ENCODE measurements around the gene BCL2L11. TPM values are rescaled to one million over a fixed set of nuclear protein-coding genes. Genes with fewer than 3 reads are reported as not detected.

Gene BCL2L11
- total RNA-seq, 1 donor from 2014 or later = 17.8 TPM

GRCh38 chr2:111117598-111118480 is 2.9 kb upstream of the BCL2L11 start:
- peak; percentile 56 for DNase-seq

DNA sequence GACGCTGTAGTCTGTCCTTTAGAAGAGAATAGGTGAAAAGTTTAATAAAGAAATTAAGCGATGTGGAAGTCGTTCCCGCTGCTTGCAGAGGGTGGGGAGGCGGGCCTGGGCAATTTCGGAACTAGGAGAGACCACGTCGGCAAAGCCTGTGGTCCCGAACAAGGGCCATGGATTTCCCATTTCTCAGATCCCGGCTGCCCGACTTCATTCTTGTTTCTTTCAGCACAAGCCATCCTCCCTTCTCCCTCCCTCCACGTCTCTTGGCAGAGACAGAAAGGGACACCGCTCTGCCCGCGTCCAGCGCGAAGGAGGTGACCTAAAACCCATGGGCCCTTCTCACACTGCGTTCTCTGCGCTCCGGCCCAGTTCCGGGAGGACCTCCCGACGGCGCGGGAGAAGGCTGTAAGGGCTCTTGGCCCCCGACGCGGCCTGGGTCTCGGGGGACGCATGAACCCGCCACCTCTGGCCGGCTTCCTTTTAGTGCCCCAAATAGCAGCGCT is 2.2 kb upstream of the BCL2L11 start:
- DNase-seq = no peak

DNA sequence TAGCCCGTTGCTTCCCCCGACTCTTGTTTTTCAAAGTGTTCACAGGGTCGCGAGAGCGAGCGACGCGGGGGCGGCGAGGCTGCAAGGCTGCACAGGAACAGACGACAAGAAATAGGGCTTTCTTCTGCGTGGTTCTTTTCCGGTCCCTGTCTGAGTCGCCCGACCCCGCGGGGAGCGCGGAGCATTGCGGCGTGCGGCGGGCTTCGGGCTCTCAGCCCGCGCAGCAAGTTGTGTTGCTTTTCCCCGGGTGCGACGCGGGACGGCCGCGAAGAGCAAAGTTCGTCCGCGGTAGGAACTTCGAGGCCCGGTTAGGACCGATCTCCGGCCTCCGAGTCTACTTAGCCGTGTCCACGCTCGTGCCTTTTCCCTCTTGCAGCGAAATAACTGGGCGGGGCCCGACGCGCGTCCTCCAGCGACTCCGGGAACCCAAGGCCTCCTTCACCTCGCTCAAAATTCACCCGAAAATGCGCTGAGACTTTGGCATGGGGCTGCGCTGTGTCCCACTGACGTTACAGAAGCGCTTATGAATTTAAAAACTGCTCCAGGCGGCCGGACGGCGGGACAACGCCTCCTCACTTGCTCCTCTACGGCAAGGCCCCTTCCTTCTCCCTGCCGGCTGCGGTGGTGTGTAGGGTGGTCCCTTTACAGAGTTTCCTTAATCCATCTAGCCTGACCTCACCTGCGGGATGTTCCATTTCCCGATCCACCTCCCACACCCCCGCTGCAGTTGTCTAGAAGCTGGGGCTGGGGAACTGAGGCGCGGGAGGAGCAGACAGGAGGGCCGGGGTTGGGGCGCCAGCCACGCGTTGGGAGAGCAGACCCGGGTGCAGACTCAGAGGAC is 1.5 kb upstream of the BCL2L11 start:
- DNase-seq = peak; percentile 25

- no peak for DNase-seq
Measured at GRCh38 chr2:111119822-111120252, 877 bp upstream of the BCL2L11 start.

- DNase-seq = peak; percentile 61
Measured at GRCh38 chr2:111121028-111121827, 514 bp downstream of the BCL2L11 start.

GRCh38 chr2:111121828-111122630 is 1.3 kb downstream of the BCL2L11 start:
- DNase-seq = peak; percentile 93

DNA sequence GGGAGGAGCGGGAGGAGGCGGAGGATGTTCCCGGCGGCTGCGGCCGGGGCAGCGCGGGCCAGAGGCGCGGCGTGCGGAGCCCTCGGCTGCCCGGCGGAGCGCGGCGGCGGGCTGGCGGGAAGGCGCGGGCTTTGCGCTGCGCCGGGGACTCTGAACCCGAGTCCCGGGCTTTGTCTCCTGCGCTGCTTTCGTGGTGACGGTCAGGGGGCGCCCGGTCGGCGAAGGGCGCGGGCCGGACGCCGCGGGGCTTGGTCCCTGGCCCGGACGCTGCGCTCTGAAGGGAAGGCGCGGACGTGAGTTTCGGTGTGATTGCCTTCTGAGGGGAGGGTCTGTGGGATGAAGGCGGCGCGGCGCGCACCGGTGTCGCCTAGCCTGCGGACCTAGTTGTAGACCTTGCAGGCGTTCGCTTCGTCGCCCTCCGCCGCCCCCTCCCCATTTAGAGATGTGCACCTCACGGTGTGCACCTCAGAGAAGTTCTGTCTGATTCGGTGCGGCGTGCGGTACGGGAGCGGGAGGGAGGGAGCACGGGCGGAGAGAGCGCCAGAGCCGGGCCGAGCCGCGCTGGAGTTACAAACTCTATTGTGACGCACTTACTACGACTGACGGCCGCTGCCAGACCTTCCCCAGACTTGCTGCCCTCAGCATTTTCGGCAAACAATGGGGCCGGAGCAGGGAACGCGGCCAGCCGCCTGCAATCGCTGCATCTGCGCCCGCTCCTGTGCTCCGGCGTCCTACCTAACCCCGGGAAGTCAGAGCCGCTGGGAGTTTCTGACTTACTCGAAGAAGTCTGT is 2.1 kb downstream of the BCL2L11 start:
- peak; percentile 79 for DNase-seq

DNA sequence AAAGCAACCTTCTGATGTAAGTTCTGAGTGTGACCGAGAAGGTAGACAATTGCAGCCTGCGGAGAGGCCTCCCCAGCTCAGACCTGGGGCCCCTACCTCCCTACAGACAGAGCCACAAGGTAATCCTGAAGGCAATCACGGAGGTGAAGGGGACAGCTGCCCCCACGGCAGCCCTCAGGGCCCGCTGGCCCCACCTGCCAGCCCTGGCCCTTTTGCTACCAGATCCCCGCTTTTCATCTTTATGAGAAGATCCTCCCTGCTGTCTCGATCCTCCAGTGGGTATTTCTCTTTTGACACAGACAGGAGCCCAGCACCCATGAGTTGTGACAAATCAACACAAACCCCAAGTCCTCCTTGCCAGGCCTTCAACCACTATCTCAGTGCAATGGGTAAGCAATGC is 3.0 kb downstream of the BCL2L11 start:
- no peak for DNase-seq

DNA sequence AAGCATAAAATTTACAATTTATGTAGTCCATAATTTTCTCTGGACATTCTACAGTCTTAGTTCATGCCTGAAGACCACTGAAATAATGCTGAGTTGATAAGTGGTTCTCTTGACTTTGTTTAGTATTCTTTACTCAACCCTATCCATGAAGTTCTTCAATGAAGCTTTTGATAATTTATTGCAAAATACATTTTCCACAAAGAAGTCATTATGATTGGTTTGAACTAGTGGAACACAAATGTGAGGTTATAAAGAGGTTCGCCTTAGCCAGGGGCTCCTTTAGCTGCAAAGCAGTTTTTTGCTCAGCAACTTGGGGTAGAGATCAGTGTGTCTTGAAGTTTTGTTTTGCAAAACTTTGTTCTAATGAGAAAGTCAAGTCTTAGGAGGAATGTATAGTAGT is 5.9 kb downstream of the BCL2L11 start:
- DNase-seq = no peak

GRCh38 chr2:111127351-111127750 is 6.6 kb downstream of the BCL2L11 start:
- no peak for DNase-seq

DNA sequence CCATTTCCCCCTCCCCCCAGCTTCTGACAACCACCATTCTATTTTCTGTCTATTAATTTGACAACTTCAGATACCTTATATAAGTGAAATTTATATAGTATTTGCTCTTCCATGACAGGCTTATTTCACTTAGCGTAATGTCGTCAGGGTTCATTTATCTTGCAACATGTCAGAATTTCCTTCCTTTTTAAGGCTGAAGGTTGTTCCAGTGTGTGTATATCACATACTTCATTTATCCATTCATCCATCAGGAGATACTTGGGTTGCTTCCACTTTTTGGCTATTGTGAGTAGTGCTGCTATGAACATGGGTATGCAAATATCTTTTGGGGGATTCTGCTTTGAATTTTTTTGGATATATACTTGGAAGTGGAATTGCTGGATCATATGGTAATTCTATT is 7.4 kb downstream of the BCL2L11 start:
- DNase-seq = no peak

GRCh38 chr2:111133603-111134002 is 12.9 kb downstream of the BCL2L11 start:
- DNase-seq = no peak

DNA sequence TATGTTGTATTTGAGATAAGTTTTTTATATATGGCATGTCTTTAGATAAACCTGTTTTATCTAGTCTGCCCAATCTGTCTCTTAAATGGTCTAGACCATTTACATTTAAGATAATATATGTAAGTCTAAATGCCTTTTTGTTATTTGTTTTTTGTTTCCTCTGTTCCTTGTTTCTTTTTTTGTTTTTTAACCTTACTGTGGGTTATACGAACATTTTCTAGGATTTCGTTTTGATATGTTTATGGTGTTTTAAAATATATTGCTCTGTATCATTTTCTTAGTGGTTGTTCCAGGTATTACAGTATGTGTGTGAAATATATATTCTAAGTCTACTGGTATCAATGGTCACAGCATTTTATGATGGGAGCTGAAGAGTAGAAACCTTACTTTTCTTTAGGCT is 13.3 kb downstream of the BCL2L11 start:
- DNase-seq = no peak

- no peak for DNase-seq
Measured at GRCh38 chr2:111135237-111135909, 14.7 kb downstream of the BCL2L11 start.

DNA sequence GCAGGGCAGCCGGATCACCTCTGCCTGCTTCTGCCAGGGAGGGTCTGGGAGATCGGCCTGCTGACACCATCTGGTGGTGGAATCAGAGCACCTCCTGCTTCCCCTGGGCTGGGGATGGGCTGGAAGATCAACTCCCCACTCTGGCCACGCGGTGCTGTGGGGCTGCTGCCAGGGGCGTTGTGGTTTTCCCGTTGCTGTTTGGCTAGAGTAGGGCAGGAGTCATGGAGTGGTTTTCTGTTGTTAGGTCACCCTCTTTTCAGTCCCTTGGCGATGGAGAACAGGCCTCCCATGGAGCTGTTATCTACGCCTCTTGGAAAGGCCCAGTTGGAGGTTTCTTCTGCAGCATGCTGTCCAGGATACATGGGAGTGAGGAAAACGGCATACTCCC is 15.2 kb downstream of the BCL2L11 start:
- no peak for DNase-seq

- no peak for DNase-seq
Measured at GRCh38 chr2:111138839-111139238, 18.1 kb downstream of the BCL2L11 start.

DNA sequence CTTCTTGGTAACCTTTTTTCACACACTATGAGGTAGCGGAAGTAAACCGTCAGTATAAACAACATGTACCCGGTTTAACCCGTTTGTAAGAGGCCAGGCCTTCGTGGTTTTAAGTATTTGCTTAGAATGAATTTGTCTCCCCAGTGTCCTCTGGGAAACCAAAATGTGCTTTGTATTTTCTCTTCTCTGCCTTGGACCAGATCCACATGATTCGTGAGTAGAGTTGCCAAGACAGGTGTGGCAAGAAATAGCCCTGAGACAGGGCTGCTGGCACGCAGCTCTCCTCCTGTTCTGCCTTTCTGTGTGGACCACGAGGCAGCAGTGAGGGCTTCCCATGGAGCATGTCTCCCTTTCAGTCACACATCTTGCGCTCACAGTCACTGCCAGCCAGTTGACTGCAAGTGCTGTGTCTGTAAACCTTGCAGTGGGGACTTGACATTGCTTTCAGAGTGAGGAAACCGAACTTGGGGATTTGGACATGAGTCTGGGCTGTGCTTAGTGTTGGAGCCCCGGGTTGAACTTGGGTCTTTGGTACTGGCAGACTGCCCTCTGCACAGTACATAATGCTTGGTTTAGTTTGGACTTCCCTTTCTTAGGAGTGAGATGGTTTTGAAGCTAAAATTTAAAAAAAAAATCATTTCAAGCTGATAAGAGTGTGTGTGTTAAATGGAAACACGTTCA is 19.1 kb downstream of the BCL2L11 start:
- DNase-seq = peak; percentile 75

DNA sequence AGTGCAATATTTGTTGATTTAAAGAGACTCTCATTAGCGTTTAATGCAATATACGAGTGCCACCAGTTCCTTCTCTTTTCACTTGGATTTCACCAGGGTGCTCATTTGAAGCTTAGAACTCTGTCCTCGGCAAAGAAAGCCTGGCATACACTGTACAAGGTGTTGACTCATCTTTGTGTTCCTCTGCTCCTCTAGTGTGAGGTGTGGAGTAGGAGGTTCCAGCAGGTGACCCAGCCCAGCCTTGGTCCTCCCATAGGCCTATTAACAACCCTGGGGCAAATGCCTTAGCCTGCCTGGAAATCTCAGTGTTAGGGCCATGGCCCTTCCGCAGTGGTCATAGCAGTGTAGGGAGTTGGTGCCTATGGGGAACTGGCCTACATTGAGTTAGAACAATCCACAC is 20.1 kb downstream of the BCL2L11 start:
- no peak for DNase-seq

- no peak for DNase-seq
Measured at GRCh38 chr2:111142101-111142500, 21.4 kb downstream of the BCL2L11 start.

All from tongue (tissue), 2 donors.